ENCODE results near the gene MIS18A. TPM values are rescaled to one million over a fixed set of nuclear protein-coding genes. Genes with fewer than 3 reads are reported as not detected.

MIS18A gene
- total RNA-seq, 5 donors from 2014 or later (not counting 1 experiment from before 2014, with no cell fraction given), result 4.5 to 10.0 (median 9.5) TPM

GRCh38 chr21:32245971-32246370 is 32.9 kb downstream of the MIS18A start:
- H3K27ac ChIP-seq (ENCODE audit: low read length), result no peak overlapping the region
- WGBS (ENCODE audit: insufficient coverage), result 93% methylated on average over 5 of the region's 8 CpGs

DNA sequence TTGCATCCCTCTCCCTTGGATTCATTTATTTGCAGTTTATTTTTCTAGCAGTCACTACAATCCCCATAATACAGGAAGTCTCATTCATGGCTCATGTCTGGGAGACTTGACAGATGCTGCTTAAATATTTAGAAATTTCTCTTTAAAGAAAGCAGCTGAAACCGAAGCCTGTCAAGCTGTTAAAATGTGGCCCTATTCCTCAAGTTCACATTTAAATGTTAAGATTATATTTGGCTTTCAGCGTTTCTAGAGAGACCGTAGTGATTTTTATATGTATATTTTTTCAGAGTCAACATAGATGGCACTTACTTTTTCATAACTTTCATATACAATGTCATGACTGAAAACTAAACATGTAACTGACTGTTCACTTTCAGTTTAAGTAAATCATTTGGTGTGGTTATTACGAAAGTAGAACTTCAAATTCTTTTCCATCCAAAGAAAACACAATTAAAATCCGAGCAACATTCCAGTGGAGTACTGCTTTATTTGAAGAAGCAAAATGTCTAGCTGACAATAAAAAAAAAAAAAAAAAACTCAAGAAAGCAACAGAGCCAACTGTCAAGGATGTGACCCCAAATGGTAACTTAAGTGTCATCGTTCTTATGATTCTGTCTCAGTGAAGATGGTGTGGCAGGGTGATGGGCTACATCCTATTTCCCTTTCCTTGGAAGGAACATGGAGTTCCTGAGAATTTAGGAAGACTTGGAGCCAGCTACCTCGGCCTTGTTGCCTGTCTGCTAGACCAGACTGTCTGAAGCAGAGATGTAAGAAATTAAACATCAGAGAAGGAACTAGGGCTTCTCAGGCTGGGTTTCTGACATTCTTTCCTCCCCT is 37.8 kb downstream of the MIS18A start:
- Mint-ChIP-seq H3K4me3 (no peak overlapping the region), H3K27me3 (peaks cover 0 to 4% of the 10 kb centered on the region in 2 donors), H3K9me3 (peaks cover 0 to 5% (median 0%) of the 10 kb centered on the region in 3 donors), H3K36me3 (no peaks in the 10 kb centered on the region), H3K4me1 (peaks cover 0 to 6% (median 5%) of the 10 kb centered on the region in 3 donors), H3K27ac (no peak overlapping the region)
- DNase-seq (no peak), ATAC-seq (replicated peaks in 1 of 4) (no peak)
- Histone ChIP-seq H3K27ac (ENCODE audit: low read length) (no peak overlapping the region), H3K4me1 (ENCODE audit: control insufficient read depth in 1 of 2, extremely low read depth in 1 of 2, insufficient read depth in 2 of 2, low read length in 2 of 2) (no peaks in the 10 kb centered on the region), H3K27me3 (replicated peaks in 1 of 2; ENCODE audit: control insufficient read depth in 2 of 2, extremely low read depth in 1 of 2, insufficient read depth in 2 of 2, low read length in 1 of 2) (peaks cover 0 to 2% of the 10 kb centered on the region in 2 experiments), H3K36me3 (ENCODE audit: control insufficient read depth in 2 of 2, extremely low read depth in 1 of 2, insufficient read depth in 1 of 2, low read length in 1 of 2) (no peaks in the 10 kb centered on the region), H3K9me3 (no peaks in the 10 kb centered on the region), H3K4me3 (ENCODE audit: control insufficient read depth in 1 of 2, extremely low read depth in 1 of 2, low read length in 1 of 2) (no peak overlapping the region)
- ChIA-PET CTCF (interaction anchor here in 1 of 2 donors (0.7 kb wide), 1 partner anchor 21 kb away, joined by 5 read pairs; no protein-coding TSS in a partner anchor), POLR2A (no interaction called here)
- whole genome bisulfite sequencing (ENCODE audit: insufficient coverage), result 0% methylated on average over 1 of the region's 7 CpGs

More at GRCh38 chr21:32245971-32246370, 32.9 kb downstream of the MIS18A start:
- ATAC-seq (replicated peaks in 1 of 4), result no peak
- H3K9me3 Mint-ChIP-seq, result peaks cover 0 to 2% (median 1%) of the 10 kb centered on the region in 3 donors
- ChIA-PET CTCF (no interaction called here), POLR2A (no interaction called here)
- Histone ChIP-seq H3K27me3 (replicated peaks in 1 of 2; ENCODE audit: control insufficient read depth in 2 of 2, extremely low read depth in 1 of 2, insufficient read depth in 2 of 2, low read length in 1 of 2) (peaks cover 0 to 10% of the 10 kb centered on the region in 2 experiments), H3K36me3 (ENCODE audit: control insufficient read depth in 2 of 2, extremely low read depth in 1 of 2, insufficient read depth in 1 of 2, low read length in 1 of 2) (no peaks in the 10 kb centered on the region), H3K9me3 (no peaks in the 10 kb centered on the region), H3K4me3 (ENCODE audit: control insufficient read depth in 1 of 2, extremely low read depth in 1 of 2, low read length in 1 of 2) (no peak overlapping the region), H3K4me1 (ENCODE audit: control insufficient read depth in 1 of 2, extremely low read depth in 1 of 2, insufficient read depth in 2 of 2, low read length in 2 of 2) (no peaks in the 10 kb centered on the region)
- H3K27me3 Mint-ChIP-seq, result peaks cover 22 to 25% of the 10 kb centered on the region in 2 donors
- H3K4me1 Mint-ChIP-seq, result peaks cover 0 to 2% (median 2%) of the 10 kb centered on the region in 3 donors
- no peak for DNase-seq
- H3K4me3 Mint-ChIP-seq, result no peak overlapping the region
- H3K27ac Mint-ChIP-seq, result no peak overlapping the region
- no peaks in the 10 kb centered on the region for H3K36me3 Mint-ChIP-seq

GRCh38 chr21:32239551-32239950 is 39.3 kb downstream of the MIS18A start:
- Histone ChIP-seq H3K4me3 (ENCODE audit: control insufficient read depth in 1 of 2, extremely low read depth in 1 of 2, low read length in 1 of 2) (no peak overlapping the region), H3K36me3 (ENCODE audit: control insufficient read depth in 2 of 2, extremely low read depth in 1 of 2, insufficient read depth in 1 of 2, low read length in 1 of 2) (no peaks in the 10 kb centered on the region), H3K27me3 (replicated peaks in 1 of 2; ENCODE audit: control insufficient read depth in 2 of 2, extremely low read depth in 1 of 2, insufficient read depth in 2 of 2, low read length in 1 of 2) (peaks cover 0 to 4% of the 10 kb centered on the region in 2 experiments), H3K4me1 (ENCODE audit: control insufficient read depth in 1 of 2, extremely low read depth in 1 of 2, insufficient read depth in 2 of 2, low read length in 2 of 2) (no peaks in the 10 kb centered on the region), H3K9me3 (no peaks in the 10 kb centered on the region), H3K27ac (ENCODE audit: low read length) (no peak overlapping the region)
- DNase-seq (no peak), ATAC-seq (replicated peaks in 1 of 4) (no peak)
- CTCF ChIA-PET, result no interaction called here
- POLR2A ChIA-PET, result no interaction called here
- Mint-ChIP-seq H3K4me1 (peaks cover 0 to 6% (median 5%) of the 10 kb centered on the region in 3 donors), H3K27me3 (peaks cover 2 to 5% of the 10 kb centered on the region in 2 donors), H3K36me3 (no peaks in the 10 kb centered on the region), H3K4me3 (no peak overlapping the region), H3K9me3 (peaks cover 0 to 5% (median 0%) of the 10 kb centered on the region in 3 donors), H3K27ac (no peak overlapping the region)
- WGBS (ENCODE audit: insufficient coverage), result 93% methylated on average over 5 of the region's 8 CpGs

DNA sequence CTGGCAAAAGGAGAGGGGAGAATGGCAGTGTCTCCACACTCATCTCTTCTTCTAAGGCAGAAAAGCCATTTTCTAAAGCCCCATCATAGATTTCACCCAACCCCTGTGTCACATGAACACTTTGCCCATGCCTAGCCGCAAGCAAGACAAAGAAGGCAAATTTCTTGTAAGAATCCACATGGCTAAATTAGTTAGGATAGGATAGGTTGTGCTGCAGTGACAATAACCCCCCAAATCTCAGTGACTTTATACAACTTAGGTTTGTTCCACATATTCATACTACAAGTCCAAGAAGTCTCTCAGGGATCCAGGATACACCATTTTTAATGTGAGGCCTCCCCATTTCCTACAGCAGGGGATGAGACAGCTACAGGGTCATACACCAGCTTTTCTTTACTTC is 40.8 kb downstream of the MIS18A start:
- POLR2A ChIA-PET, result no interaction called here
- H3K4me3 Mint-ChIP-seq, result no peak overlapping the region
- Histone ChIP-seq H3K9me3 (no peaks in the 10 kb centered on the region), H3K27me3 (replicated peaks in 1 of 2; ENCODE audit: control insufficient read depth in 2 of 2, extremely low read depth in 1 of 2, insufficient read depth in 2 of 2, low read length in 1 of 2) (peaks cover 0 to 5% of the 10 kb centered on the region in 2 experiments), H3K4me1 (ENCODE audit: control insufficient read depth in 1 of 2, extremely low read depth in 1 of 2, insufficient read depth in 2 of 2, low read length in 2 of 2) (no peaks in the 10 kb centered on the region), H3K4me3 (ENCODE audit: control insufficient read depth in 1 of 2, extremely low read depth in 1 of 2, low read length in 1 of 2) (no peak overlapping the region), H3K36me3 (ENCODE audit: control insufficient read depth in 2 of 2, extremely low read depth in 1 of 2, insufficient read depth in 1 of 2, low read length in 1 of 2) (no peaks in the 10 kb centered on the region), H3K27ac (ENCODE audit: low read length) (no peak overlapping the region)
- ATAC-seq (replicated peaks in 1 of 4) (no peak), DNase-seq (no peak)
- H3K27ac Mint-ChIP-seq, result no peak overlapping the region
- peaks cover 0 to 6% (median 5%) of the 10 kb centered on the region in 3 donors for H3K4me1 Mint-ChIP-seq
- peaks cover 0 to 5% (median 0%) of the 10 kb centered on the region in 3 donors for H3K9me3 Mint-ChIP-seq
- CTCF ChIA-PET, result no interaction called here
- no peaks in the 10 kb centered on the region for H3K36me3 Mint-ChIP-seq
- WGBS (ENCODE audit: insufficient coverage), result no CpG with 5 or more reads among the region's 1 CpG
- H3K27me3 Mint-ChIP-seq, result peaks cover 4 to 7% of the 10 kb centered on the region in 2 donors

GRCh38 chr21:32237021-32237420 is 41.8 kb downstream of the MIS18A start:
- no peaks in the 10 kb centered on the region for H3K36me3 ChIP-seq (ENCODE audit: control insufficient read depth in 2 of 2, extremely low read depth in 1 of 2, insufficient read depth in 1 of 2, low read length in 1 of 2)
- H3K27me3 ChIP-seq (replicated peaks in 1 of 2; ENCODE audit: control insufficient read depth in 2 of 2, extremely low read depth in 1 of 2, insufficient read depth in 2 of 2, low read length in 1 of 2), result peaks cover 0 to 5% of the 10 kb centered on the region in 2 experiments
- H3K27ac Mint-ChIP-seq, result no peak overlapping the region
- no peak overlapping the region for H3K4me3 Mint-ChIP-seq
- H3K9me3 ChIP-seq, result no peaks in the 10 kb centered on the region
- no peak for DNase-seq
- peaks cover 0 to 6% (median 5%) of the 10 kb centered on the region in 3 donors for H3K4me1 Mint-ChIP-seq
- H3K36me3 Mint-ChIP-seq, result no peaks in the 10 kb centered on the region
- peaks cover 0 to 5% (median 0%) of the 10 kb centered on the region in 3 donors for H3K9me3 Mint-ChIP-seq
- H3K4me3 ChIP-seq (ENCODE audit: control insufficient read depth in 1 of 2, extremely low read depth in 1 of 2, low read length in 1 of 2), result no peak overlapping the region
- 100% methylated on average over 1 of the region's 3 CpGs for WGBS (ENCODE audit: insufficient coverage)
- no peak for ATAC-seq (replicated peaks in 1 of 4)
- H3K27me3 Mint-ChIP-seq, result peaks cover 4 to 7% of the 10 kb centered on the region in 2 donors
- POLR2A ChIA-PET, result no interaction called here
- H3K4me1 ChIP-seq (ENCODE audit: control insufficient read depth in 1 of 2, extremely low read depth in 1 of 2, insufficient read depth in 2 of 2, low read length in 2 of 2), result no peaks in the 10 kb centered on the region
- no peak overlapping the region for H3K27ac ChIP-seq (ENCODE audit: low read length)
- CTCF ChIA-PET, result interaction anchor here in 1 of 2 donors (0.5 kb wide), 1 partner anchor 364 kb away, joined by 9 read pairs; no protein-coding TSS in a partner anchor

DNA sequence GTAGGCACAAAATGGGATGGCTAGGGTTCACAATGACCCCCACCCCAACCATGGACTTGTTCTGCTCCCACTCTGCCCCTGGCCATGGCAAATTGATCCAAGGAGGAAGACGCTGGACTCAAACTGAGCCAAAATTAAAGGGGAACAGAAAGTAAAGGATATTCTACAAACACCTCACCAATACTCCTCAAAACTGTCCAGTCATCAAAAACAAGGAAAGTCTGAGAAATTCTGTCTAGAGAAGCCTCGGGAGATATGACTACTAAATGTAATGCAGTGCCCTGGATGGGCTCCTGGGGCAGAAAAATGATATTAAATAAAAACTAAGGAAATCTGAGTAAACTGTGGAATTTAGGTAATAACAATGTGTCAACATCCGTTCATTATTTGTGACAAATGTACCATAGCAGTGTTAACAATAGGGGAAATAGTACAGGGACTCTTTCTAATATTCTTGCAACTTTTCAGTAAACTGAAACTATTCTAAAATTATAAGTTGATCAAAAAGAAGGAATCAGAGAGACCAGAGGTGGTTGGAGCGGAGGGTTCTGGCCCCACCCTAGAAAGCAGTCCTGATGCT is 45.0 kb downstream of the MIS18A start:
- Histone ChIP-seq H3K9me3 (no peaks in the 10 kb centered on the region), H3K27ac (ENCODE audit: low read length) (no peak overlapping the region), H3K27me3 (replicated peaks in 1 of 2; ENCODE audit: control insufficient read depth in 2 of 2, extremely low read depth in 1 of 2, insufficient read depth in 2 of 2, low read length in 1 of 2) (peaks cover 0 to 5% of the 10 kb centered on the region in 2 experiments), H3K36me3 (ENCODE audit: control insufficient read depth in 2 of 2, extremely low read depth in 1 of 2, insufficient read depth in 1 of 2, low read length in 1 of 2) (no peaks in the 10 kb centered on the region), H3K4me1 (ENCODE audit: control insufficient read depth in 1 of 2, extremely low read depth in 1 of 2, insufficient read depth in 2 of 2, low read length in 2 of 2) (no peaks in the 10 kb centered on the region), H3K4me3 (ENCODE audit: control insufficient read depth in 1 of 2, extremely low read depth in 1 of 2, low read length in 1 of 2) (no peak overlapping the region)
- POLR2A ChIA-PET, result no interaction called here
- H3K27me3 Mint-ChIP-seq, result peaks cover 4 to 7% of the 10 kb centered on the region in 2 donors
- no peak overlapping the region for H3K27ac Mint-ChIP-seq
- no peaks in the 10 kb centered on the region for H3K4me1 Mint-ChIP-seq
- ATAC-seq (replicated peaks in 1 of 4), result no peak
- CTCF ChIA-PET, result no interaction called here
- H3K9me3 Mint-ChIP-seq, result peaks cover 0 to 5% (median 0%) of the 10 kb centered on the region in 3 donors
- no peaks in the 10 kb centered on the region for H3K36me3 Mint-ChIP-seq
- H3K4me3 Mint-ChIP-seq, result no peak overlapping the region
- DNase-seq, result no peak
- no CpG with 5 or more reads among the region's 4 CpGs for WGBS (ENCODE audit: insufficient coverage)
